Coronary artery (tissue), 2 donors: ENCODE data around the gene TBKBP1.

ENCODE experiments used
- DNase-seq: peaks from one replicate; pipeline ENCODE4 v3.0.0-alpha.2; 2017; ENCODE audit warnings: low spot score
- H3K27ac ChIP-seq, 2 donors: fragments of 200-600 bp; sonication (generic); one replicate each; pipeline ENCODE4 v1.5.1; 2016 to 2019
- H3K4me3 ChIP-seq: fragments of 200-600 bp; sonication (generic); 2 replicates; pipeline ENCODE4 v1.5.1; 2016; ENCODE audit warnings: mild to moderate bottlenecking, moderate library complexity
- CTCF ChIP-seq: fragments of 200-600 bp; sonication (generic); IDR thresholded peaks from one replicate; pipeline ENCODE4 v1.5.1; 2019; ENCODE audit warnings: antibody characterized with exemption

The TBKBP1 gene

GRCh38 chr17:47757386-47757785, 63.4 kb downstream of the TBKBP1 start:
- TF ChIP-seq CTCF: no peak
- Histone ChIP-seq H3K27ac (no peak overlapping the region), H3K4me3 (no peak overlapping the region)
- DNase-seq: no peak

- TF ChIP-seq CTCF: no peak
- no peak for DNase-seq
- Histone ChIP-seq H3K27ac (no peak overlapping the region), H3K4me3 (no peak overlapping the region)
These were observed 66.6 kb downstream of the TBKBP1 start for GRCh38 chr17:47760409-47761140.
